Esophagus (tissue), 2 donors: Measurements from ENCODE around the gene CCNB2. TPM values are rescaled to one million over a fixed set of nuclear protein-coding genes. Genes with fewer than 3 reads are reported as not detected.
"Not testable (repeated sequence)": the region's sequence is repeated elsewhere in the genome, so short reads cannot be mapped to it uniquely, and the experiment has no call there.

Experiments
- H3K27ac ChIP-seq, 2 donors: one replicate each; pipeline ENCODE4 v1.5.1; 2013; ENCODE audit warnings: low read depth in 2 of 2, mild to moderate bottlenecking in 2 of 2, inconsistent platforms in 1 of 2, low read length in 1 of 2, moderate library complexity in 1 of 2
- H3K27me3 ChIP-seq, 2 donors: one replicate each; pipeline ENCODE4 v1.6.1; 2013; ENCODE audit warnings: low read length in 2 of 2, control low read depth in 1 of 2, mild to moderate bottlenecking in 1 of 2; ENCODE audit not compliant: insufficient read depth in 2 of 2, control insufficient read depth in 1 of 2
- H3K36me3 ChIP-seq, 2 donors: one replicate each; pipeline ENCODE4 v1.6.1; 2013; ENCODE audit warnings: low read length in 1 of 2; ENCODE audit not compliant: control insufficient read depth in 2 of 2, insufficient read depth in 2 of 2
- H3K4me1 ChIP-seq, 2 donors: one replicate each; pipeline ENCODE4 v1.6.1; 2013; ENCODE audit warnings: low read length in 1 of 2; ENCODE audit not compliant: control insufficient read depth in 2 of 2, insufficient read depth in 2 of 2
- H3K4me3 ChIP-seq, 2 donors: one replicate each; pipeline ENCODE4 v1.5.1; 2013; ENCODE audit warnings: low read length in 2 of 2, mild to moderate bottlenecking in 2 of 2, low read depth in 1 of 2, moderate library complexity in 1 of 2
- H3K9me3 ChIP-seq, 2 donors: one replicate each; pipeline ENCODE4 v1.6.1; 2013; ENCODE audit warnings: mild to moderate bottlenecking in 2 of 2, low read depth in 1 of 2, low read length in 1 of 2, moderate library complexity in 1 of 2; ENCODE audit not compliant: control insufficient read depth in 2 of 2, insufficient read depth in 1 of 2
- WGBS, 2 donors: extraction: QIAGEN DNeasy Blood & Tissue Kit; methylation state at CpG; one replicate each; pipeline ENCODE4 v1.1.7; 2013; 5-methylcytosine and 5-hydroxymethylcytosine counted together
- polyA plus RNA-seq, 2 donors: library from polyadenylated mRNA; stranded (reverse); fragments of 200-250 nt; gene quantifications; one replicate each; pipeline ENCODE4 v1.2.3, GENCODE V29; 2013
- donor health status: healthy with polysubstance abuse.
- donor health status: Bipolar disorder and iron deficiency.

CCNB2 gene
- polyA plus RNA-seq, 2 donors, result 5.9 to 19.3 TPM

- WGBS, 2 donors, result 78 to 83% methylated on average over 9 of the region's 9 CpGs
- Histone ChIP-seq H3K27ac (peak overlapping the region; percentile 68 to 76), H3K4me3 (no peak overlapping the region), H3K27me3 (no peaks in the 10 kb centered on the region), H3K4me1 (peaks cover 0 to 3% of the 10 kb centered on the region in 2 donors), H3K9me3 (no peaks in the 10 kb centered on the region), H3K36me3 (peaks cover 2 to 13% of the 10 kb centered on the region in 2 donors)
Measured at GRCh38 chr15:59157840-59158700, 53.1 kb downstream of the CCNB2 start.

DNA sequence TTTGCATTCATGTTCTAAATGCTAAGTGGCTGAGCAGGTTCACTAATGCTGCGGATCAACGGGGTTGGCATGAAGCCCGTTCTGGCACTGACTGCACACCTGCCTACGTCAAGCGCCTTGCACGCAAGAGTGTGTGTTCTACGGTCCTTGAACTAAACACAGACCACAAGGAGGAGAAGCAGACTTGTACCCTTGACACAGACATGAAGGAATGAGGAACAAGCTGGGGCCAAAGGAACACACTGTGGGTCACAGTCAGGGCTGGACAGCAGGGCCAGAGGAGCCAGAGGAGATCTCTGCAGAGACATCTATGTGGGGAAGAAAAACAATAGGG, 53.7 kb downstream of the CCNB2 start:
- 53 to 68% methylated on average over 7 of the region's 7 CpGs for WGBS, 2 donors

DNA sequence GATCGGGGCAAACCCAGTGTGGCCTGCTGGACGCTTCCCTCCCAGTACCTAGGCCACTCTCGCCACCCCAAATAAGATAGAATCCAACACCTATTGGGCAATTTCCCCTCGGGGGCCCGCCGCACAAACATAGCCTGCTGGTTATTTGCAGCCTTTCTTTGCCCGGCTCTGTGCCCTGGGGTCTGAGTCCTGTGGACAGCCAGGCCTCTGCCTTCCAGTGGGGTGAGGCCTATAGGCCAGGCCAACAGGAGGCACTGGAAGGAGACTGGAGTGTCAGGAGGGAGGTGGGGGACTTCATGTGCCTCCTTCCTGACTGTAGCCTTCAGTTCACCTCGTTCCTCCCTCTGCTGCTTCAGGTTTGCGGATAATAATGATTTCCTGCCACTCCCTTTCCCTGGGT, 54.3 kb downstream of the CCNB2 start:
- Histone ChIP-seq H3K36me3 (peaks cover 2 to 10% of the 10 kb centered on the region in 2 donors), H3K4me1 (peaks cover 0 to 3% of the 10 kb centered on the region in 2 donors), H3K27me3 (no peaks in the 10 kb centered on the region), H3K4me3 (no peak overlapping the region), H3K27ac (peak overlapping the region; percentile 18 to 75), H3K9me3 (no peaks in the 10 kb centered on the region)
- WGBS, 2 donors, result 87 to 89% methylated on average over 9 of the region's 9 CpGs

More for the DNA sequence above, 53.7 kb downstream of the CCNB2 start:
- H3K4me3 ChIP-seq, result no peak overlapping the region
- no peaks in the 10 kb centered on the region for H3K9me3 ChIP-seq
- peaks cover 0 to 3% of the 10 kb centered on the region in 2 donors for H3K4me1 ChIP-seq
- H3K27me3 ChIP-seq, result no peaks in the 10 kb centered on the region
- H3K36me3 ChIP-seq, result peaks cover 2 to 10% of the 10 kb centered on the region in 2 donors
- H3K27ac ChIP-seq, result peak overlapping the region; percentile 18 to 75

- no peak overlapping the region for H3K27ac ChIP-seq
- H3K27me3 ChIP-seq, result no peaks in the 10 kb centered on the region
- peaks cover 6 to 7% of the 10 kb centered on the region in 2 donors for H3K4me1 ChIP-seq
- 85 to 89% methylated on average over 23 of the region's 23 CpGs for WGBS, 2 donors
- H3K4me3 ChIP-seq, result no peak overlapping the region
- peaks cover 2 to 8% of the 10 kb centered on the region in 2 donors for H3K36me3 ChIP-seq
- no peaks in the 10 kb centered on the region for H3K9me3 ChIP-seq
Measured at GRCh38 chr15:59160880-59161593, 56.1 kb downstream of the CCNB2 start.

DNA sequence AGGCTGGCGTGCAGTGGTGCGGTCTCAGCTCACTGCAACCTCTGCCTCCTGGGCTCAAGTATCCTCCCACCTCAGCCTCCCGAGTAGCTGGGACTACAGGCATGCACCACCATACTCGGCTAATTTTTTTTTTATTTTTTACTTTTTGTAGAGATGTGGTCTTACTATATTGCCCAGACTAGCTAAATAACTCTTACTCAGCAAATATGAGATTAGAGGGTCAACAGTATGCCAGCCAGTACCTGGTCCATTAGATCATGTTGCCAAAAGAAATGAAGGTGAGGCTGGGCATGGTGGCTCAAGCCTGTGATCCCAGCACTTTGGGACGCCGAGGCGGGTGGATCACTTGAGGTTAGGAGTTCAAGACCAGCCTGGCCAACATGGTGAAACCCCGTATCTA, 57.1 kb downstream of the CCNB2 start:
- 97% methylated on average over 8 of the region's 8 CpGs for WGBS, 2 donors
- not testable (repeated sequence) for H3K9me3 ChIP-seq, H3K4me3 ChIP-seq, H3K27ac ChIP-seq, H3K27me3 ChIP-seq, H3K36me3 ChIP-seq
- H3K4me1 ChIP-seq, result peaks cover 6 to 11% of the 10 kb centered on the region in 2 donors

DNA sequence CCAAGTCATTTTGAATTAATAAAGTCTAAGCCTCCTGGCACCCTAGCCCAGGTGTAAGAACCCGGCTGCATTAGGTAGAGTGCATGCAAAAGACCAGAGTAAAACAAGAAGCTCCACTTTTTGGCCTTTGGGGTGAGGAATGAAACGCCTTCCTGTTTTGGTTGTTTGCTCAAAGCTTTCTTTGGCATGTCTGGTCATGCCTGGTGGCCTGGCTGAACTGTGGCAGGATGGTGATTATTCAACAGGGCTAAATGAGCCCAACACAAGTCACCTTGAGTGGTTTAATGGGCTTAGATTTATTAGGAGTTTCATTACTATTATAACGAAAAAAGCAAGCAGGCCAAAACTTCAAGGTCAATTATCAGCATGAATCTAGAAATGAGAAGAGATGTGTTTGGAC, 60.8 kb downstream of the CCNB2 start:
- Histone ChIP-seq H3K36me3 (peaks cover 2 to 8% of the 10 kb centered on the region in 2 donors), H3K4me1 (peaks cover 8 to 10% of the 10 kb centered on the region in 2 donors), H3K9me3 (no peaks in the 10 kb centered on the region), H3K27ac (peak overlapping the region; percentile 74 to 96), H3K4me3 (no peak overlapping the region), H3K27me3 (no peaks in the 10 kb centered on the region)
- 45 to 54% methylated on average over 3 of the region's 3 CpGs for WGBS, 2 donors

- peak overlapping the region; percentile 74 to 96 for H3K27ac ChIP-seq
Measured at GRCh38 chr15:59166166-59166565, 61.2 kb downstream of the CCNB2 start.

GRCh38 chr15:59166601-59167265, 61.8 kb downstream of the CCNB2 start:
- Histone ChIP-seq H3K36me3 (peaks cover 0 to 2% of the 10 kb centered on the region in 2 donors), H3K4me3 (no peak overlapping the region), H3K27me3 (no peaks in the 10 kb centered on the region), H3K27ac (peak overlapping the region; percentile 61 to 89), H3K9me3 (no peaks in the 10 kb centered on the region), H3K4me1 (peaks cover 8 to 10% of the 10 kb centered on the region in 2 donors)
- WGBS, 2 donors, result 57 to 62% methylated on average over 11 of the region's 11 CpGs

More at GRCh38 chr15:59166166-59166565, 61.2 kb downstream of the CCNB2 start:
- Histone ChIP-seq H3K4me1 (peaks cover 8 to 10% of the 10 kb centered on the region in 2 donors), H3K4me3 (no peak overlapping the region), H3K36me3 (peaks cover 2 to 3% of the 10 kb centered on the region in 2 donors), H3K27me3 (no peaks in the 10 kb centered on the region), H3K9me3 (no peaks in the 10 kb centered on the region)
- 48 to 50% methylated on average over 4 of the region's 4 CpGs for WGBS, 2 donors

- Histone ChIP-seq H3K9me3 (no peaks in the 10 kb centered on the region), H3K4me1 (peaks cover 8 to 10% of the 10 kb centered on the region in 2 donors), H3K36me3 (no peaks in the 10 kb centered on the region), H3K4me3 (no peak overlapping the region), H3K27ac (no peak overlapping the region), H3K27me3 (no peaks in the 10 kb centered on the region)
- WGBS, 2 donors, result 85 to 90% methylated on average over 7 of the region's 7 CpGs
Measured at GRCh38 chr15:59168536-59168935, 63.6 kb downstream of the CCNB2 start.
